Measurements from ENCODE around the gene SOAT2.

- no peak for TF ChIP-seq FOXP2 (optimal IDR thresholded peaks at IDR 0.05; ENCODE audit: control extremely low read depth, extremely low read length, insufficient read depth)
- TF ChIP-seq POLR2AphosphoS5 (IDR thresholded peaks at IDR 0.05; ENCODE audit: borderline replicate concordance, low read depth, low read length): no peak
Measured at GRCh38 chr12:53074999-53075370, 28.3 kb upstream of the SOAT2 start.

All from SK-N-MC (cell line).